ENCODE measurements around the gene DAZAP2.
A peak's percentile ranks its signal among the peaks of the same experiment; 100 is the strongest.
"Not testable (repeated sequence)": the region's sequence is repeated elsewhere in the genome, so short reads cannot be mapped to it uniquely, and the experiment has no call there.

DAZAP2 gene

DNA sequence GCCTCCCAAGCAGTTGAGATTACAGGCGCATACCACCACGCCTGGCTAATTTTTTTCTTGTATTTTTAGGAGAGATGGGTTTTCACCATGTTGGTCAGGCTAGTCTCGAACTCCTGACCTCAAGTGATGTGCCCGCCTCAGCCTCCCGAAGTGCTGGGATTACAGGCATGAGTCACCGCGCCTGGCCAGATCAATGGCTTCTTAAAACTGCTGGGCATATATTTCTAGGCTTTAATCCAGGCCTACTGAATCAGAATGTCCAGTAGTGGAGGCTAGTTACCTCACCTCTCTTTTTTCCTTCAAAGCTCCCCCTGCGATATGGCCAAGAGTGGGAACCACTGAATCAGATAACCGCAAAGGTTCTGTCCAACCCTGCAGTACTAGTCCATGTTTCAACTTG, 37.8 kb upstream of the DAZAP2 start:
- DNase-seq (ENCODE audit: low read depth in 1 of 2, low spot score in 1 of 2): no peak
- in situ Hi-C loops (cut with HindIII; ENCODE audit: low pct_unique_long_range_greater_than_20kb, low sequenced_read_pairs): no loop called here
- no peak for TF ChIP-seq JUND (IDR thresholded peaks at IDR 0.05; ENCODE audit: low read depth)

DNA sequence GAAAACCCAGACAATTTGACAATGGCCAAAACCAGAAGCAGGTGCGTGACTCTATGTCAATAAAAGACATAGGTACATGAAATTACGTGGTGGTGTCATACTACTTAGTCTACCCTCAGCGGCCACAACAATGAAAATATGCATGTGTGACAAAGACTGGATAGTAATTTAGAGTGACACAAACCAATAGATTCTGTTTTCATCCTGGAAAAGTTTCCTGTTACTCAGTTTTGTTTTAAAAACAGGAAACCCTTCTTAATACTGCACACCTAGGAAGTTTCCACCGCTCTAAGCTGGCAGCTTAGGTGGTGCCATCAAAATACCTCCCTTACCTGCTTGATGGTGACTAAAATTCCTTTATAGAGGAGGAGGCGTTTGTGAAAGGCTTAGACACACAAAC, 35.9 kb upstream of the DAZAP2 start:
- TF ChIP-seq JUND (IDR thresholded peaks at IDR 0.05; ENCODE audit: low read depth): no peak
- in situ Hi-C loops (cut with HindIII; ENCODE audit: low pct_unique_long_range_greater_than_20kb, low sequenced_read_pairs): no loop called here

DNA sequence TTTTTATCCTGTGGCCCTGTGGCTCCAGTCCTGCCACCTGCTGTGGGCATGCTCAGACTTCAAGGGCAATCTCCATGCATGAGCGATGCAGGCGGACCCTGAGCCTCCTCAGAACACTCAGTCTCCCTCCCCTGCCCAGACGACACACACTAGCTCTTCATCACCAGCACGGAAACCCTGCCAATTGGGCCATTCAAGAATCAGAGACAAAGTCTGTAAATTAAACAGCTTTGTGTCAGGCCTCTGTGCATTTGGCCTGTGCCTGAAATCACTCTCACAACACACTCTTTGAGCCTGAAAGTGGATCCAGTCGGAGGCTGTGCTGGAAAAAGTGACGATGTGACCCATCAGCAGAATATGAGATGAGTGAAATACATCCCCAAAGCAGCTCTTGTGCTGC, 33.3 kb upstream of the DAZAP2 start:
- TF ChIP-seq JUND (IDR thresholded peaks at IDR 0.05; ENCODE audit: low read depth): no peak
- in situ Hi-C loops (cut with HindIII; ENCODE audit: low pct_unique_long_range_greater_than_20kb, low sequenced_read_pairs): no loop called here
- DNase-seq (ENCODE audit: low read depth in 1 of 2, low spot score in 1 of 2): no peak

More for the DNA sequence above, 35.9 kb upstream of the DAZAP2 start:
- no peak for DNase-seq (ENCODE audit: low read depth in 1 of 2, low spot score in 1 of 2)

- in situ Hi-C loops (cut with HindIII; ENCODE audit: low pct_unique_long_range_greater_than_20kb, low sequenced_read_pairs): no loop called here
- TF ChIP-seq JUND (IDR thresholded peaks at IDR 0.05; ENCODE audit: low read depth): no peak
- DNase-seq (ENCODE audit: low read depth in 1 of 2, low spot score in 1 of 2): no peak
Measured at GRCh38 chr12:51208016-51208660, 30.5 kb upstream of the DAZAP2 start.

DNA sequence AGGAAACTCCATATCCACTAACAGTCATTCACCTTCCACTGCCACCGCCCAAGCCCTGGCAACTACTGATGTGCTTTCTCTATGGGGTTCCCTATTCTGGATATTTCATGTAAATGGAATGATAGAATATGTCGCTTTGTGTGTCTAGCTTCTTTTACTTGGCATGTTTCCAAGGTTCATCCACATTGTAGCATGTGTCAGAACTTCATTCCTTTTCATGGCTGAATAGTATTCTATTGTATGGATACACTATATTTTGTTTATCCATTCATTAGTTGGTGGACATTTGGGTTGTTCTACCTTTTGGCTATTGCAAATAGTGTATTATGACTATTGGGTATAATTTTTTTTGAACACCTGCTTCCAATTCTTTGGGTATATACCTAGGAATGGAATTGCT, 29.4 kb upstream of the DAZAP2 start:
- TF ChIP-seq JUND (IDR thresholded peaks at IDR 0.05; ENCODE audit: low read depth): no peak
- DNase-seq (ENCODE audit: low read depth in 1 of 2, low spot score in 1 of 2): no peak
- in situ Hi-C loops (cut with HindIII; ENCODE audit: low pct_unique_long_range_greater_than_20kb, low sequenced_read_pairs): no loop called here

- in situ Hi-C loops (cut with HindIII; ENCODE audit: low pct_unique_long_range_greater_than_20kb, low sequenced_read_pairs): no loop called here
- no peak for DNase-seq (ENCODE audit: low read depth in 1 of 2, low spot score in 1 of 2)
- TF ChIP-seq JUND (IDR thresholded peaks at IDR 0.05; ENCODE audit: low read depth): no peak
Measured at GRCh38 chr12:51210690-51211395, 27.8 kb upstream of the DAZAP2 start.

- no peak for DNase-seq (ENCODE audit: low read depth in 1 of 2, low spot score in 1 of 2)
- no peak for TF ChIP-seq JUND (IDR thresholded peaks at IDR 0.05; ENCODE audit: low read depth)
- in situ Hi-C loops (cut with HindIII; ENCODE audit: low pct_unique_long_range_greater_than_20kb, low sequenced_read_pairs): no loop called here
Measured at GRCh38 chr12:51214895-51215294, 23.7 kb upstream of the DAZAP2 start.

- DNase-seq (ENCODE audit: low read depth in 1 of 2, low spot score in 1 of 2): no peak
- no peak for TF ChIP-seq JUND (IDR thresholded peaks at IDR 0.05; ENCODE audit: low read depth)
Measured at GRCh38 chr12:51216642-51217041, 22.0 kb upstream of the DAZAP2 start.

GRCh38 chr12:51217133-51217967, 21.3 kb upstream of the DAZAP2 start:
- in situ Hi-C loops (cut with HindIII; ENCODE audit: low pct_unique_long_range_greater_than_20kb, low sequenced_read_pairs): no loop called here
- DNase-seq (ENCODE audit: low read depth in 1 of 2, low spot score in 1 of 2): peak; percentile 58 to 71

More at GRCh38 chr12:51216642-51217041, 22.0 kb upstream of the DAZAP2 start:
- in situ Hi-C loops (cut with HindIII; ENCODE audit: low pct_unique_long_range_greater_than_20kb, low sequenced_read_pairs): no loop called here

DNA sequence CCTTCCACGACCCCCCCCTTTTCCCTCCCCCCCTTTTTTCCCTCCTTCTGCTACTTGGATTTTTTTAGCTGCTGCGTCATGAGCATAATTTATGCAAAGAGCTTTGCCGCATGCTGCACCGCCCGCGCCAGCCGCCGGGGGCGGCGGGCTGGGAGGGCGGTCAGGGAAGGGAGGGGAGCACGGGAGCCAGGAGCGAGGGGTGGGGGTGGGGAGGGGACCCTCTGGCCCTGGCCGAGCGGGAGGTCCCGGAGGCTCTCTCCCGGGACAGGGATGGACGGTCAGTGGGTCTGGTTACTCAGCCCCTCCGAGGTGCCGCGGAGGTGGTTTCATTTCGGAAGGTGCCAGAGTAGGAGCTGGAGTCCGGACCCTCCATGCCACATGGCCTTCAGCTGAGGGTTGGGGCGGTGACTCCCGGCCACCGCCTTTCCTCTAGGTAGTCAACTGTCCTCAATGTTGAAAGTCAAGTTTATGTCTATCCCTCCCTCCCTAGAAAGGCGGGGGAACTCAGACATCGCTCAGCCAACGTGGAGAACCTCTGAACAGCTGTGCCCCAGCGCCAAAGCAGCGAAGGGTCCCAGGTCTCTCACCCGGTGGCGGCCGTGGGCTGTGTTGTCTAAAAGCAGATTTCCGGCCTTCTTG, 20.5 kb upstream of the DAZAP2 start, which contains the start of gene POU6F1:
TSS of gene POU6F1 (minus strand) at position 95 of the 639 bp plus-strand sequence. CDS start 11,226 bp downstream, outside the sequence.
- in situ Hi-C loops (cut with HindIII; ENCODE audit: low pct_unique_long_range_greater_than_20kb, low sequenced_read_pairs): no loop called here

More at GRCh38 chr12:51217133-51217967, 21.3 kb upstream of the DAZAP2 start:
- TF ChIP-seq JUND (IDR thresholded peaks at IDR 0.05; ENCODE audit: low read depth): no peak

GRCh38 chr12:51218607-51219161, 19.9 kb upstream of the DAZAP2 start:
- no peak for TF ChIP-seq JUND (IDR thresholded peaks at IDR 0.05; ENCODE audit: low read depth)
- no peak for DNase-seq (ENCODE audit: low read depth in 1 of 2, low spot score in 1 of 2)
- in situ Hi-C loops (cut with HindIII; ENCODE audit: low pct_unique_long_range_greater_than_20kb, low sequenced_read_pairs): no loop called here

More for the DNA sequence above, 20.5 kb upstream of the DAZAP2 start, which contains the start of gene POU6F1:
- TF ChIP-seq JUND (IDR thresholded peaks at IDR 0.05; ENCODE audit: low read depth): no peak
- peak; percentile 92 to 94 for DNase-seq (ENCODE audit: low read depth in 1 of 2, low spot score in 1 of 2)

DNA sequence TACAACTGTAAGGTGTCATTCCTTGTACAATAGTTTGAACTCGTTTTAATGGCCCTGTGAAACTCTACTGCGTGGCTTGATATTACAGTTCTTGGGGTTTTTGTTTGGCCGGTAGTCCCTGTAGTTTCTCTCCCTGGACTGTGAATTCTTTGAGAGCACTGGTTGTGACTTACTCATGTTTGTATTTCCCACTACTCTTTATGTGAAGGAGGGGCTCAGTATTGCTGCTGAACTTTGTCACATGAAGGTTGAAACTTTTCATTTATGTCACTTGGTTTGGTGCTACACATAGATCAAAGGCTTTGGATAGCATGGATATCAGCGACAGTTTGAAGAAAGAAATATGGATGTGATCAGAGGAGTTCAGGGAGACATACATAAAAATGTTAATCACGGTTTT, 19.3 kb upstream of the DAZAP2 start:
- TF ChIP-seq JUND (IDR thresholded peaks at IDR 0.05; ENCODE audit: low read depth): no peak
- in situ Hi-C loops (cut with HindIII; ENCODE audit: low pct_unique_long_range_greater_than_20kb, low sequenced_read_pairs): no loop called here
- DNase-seq (ENCODE audit: low read depth in 1 of 2, low spot score in 1 of 2): no peak

DNA sequence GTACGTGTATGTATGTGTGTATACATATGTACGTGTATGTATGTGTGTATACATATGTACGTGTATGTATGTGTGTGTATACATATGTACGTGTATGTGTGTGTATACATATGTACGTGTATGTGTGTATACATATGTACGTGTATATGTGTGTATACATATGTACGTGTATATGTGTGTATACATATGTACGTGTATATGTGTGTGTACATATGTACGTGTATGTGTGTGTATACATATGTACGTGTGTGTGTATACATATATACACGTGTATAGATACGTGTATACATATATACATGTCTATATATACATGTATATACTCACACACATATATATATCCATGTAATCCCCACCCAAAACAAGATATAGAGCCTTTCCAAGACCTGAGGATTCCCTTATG, 18.8 kb upstream of the DAZAP2 start:
- in situ Hi-C loops (cut with HindIII; ENCODE audit: low pct_unique_long_range_greater_than_20kb, low sequenced_read_pairs); DNase-seq (ENCODE audit: low read depth in 1 of 2, low spot score in 1 of 2): not testable (repeated sequence)

Data from T47D (cell line).